Measurements from ENCODE around the gene RPL18A.

Gene RPL18A

GRCh38 chr19:17841810-17842662, 17.7 kb upstream of the RPL18A start:
- peak in 49 of 56 donors; percentile 3 to 88 (median 55) for DNase-seq

- no peak for DNase-seq
Measured at GRCh38 chr19:17842663-17843291, 16.9 kb upstream of the RPL18A start.

GRCh38 chr19:17843292-17843827, 16.4 kb upstream of the RPL18A start:
- no peak for DNase-seq

- no peak for DNase-seq
Measured at GRCh38 chr19:17843908-17844490, 15.7 kb upstream of the RPL18A start.

GRCh38 chr19:17846146-17846545, 13.6 kb upstream of the RPL18A start:
- DNase-seq, result no peak

- peak in 48 of 56 donors; percentile 5 to 78 (median 40) for DNase-seq
Measured at GRCh38 chr19:17847538-17848366, 12.0 kb upstream of the RPL18A start, which contains the start of gene JAK3. JAK3 (minus strand) TSS chr19:17847982; CDS start chr19:17844417, 3,565 bp downstream.

- DNase-seq, result no peak
Measured at GRCh38 chr19:17848595-17849292, 11.0 kb upstream of the RPL18A start.

GRCh38 chr19:17854061-17854460, 5.6 kb upstream of the RPL18A start:
- DNase-seq, result no peak

GRCh38 chr19:17855280-17856152, 4.2 kb upstream of the RPL18A start:
- DNase-seq, result peak in 51 of 56 donors; percentile 9 to 88 (median 59)

- no peak for DNase-seq
Measured at GRCh38 chr19:17860331-17860992, 752 bp downstream of the RPL18A start.

GRCh38 chr19:17860993-17861360, 1.3 kb downstream of the RPL18A start:
- no peak for DNase-seq

- no peak for DNase-seq
Measured at GRCh38 chr19:17861542-17862402, 2.1 kb downstream of the RPL18A start.

- no peak for DNase-seq
Measured at GRCh38 chr19:17862711-17863519, 3.2 kb downstream of the RPL18A start.

- DNase-seq, result no peak
Measured at GRCh38 chr19:17863520-17864182, 3.9 kb downstream of the RPL18A start.

GRCh38 chr19:17865364-17866311, 5.9 kb downstream of the RPL18A start:
- DNase-seq, result no peak
